NT2/D1 (cell line): ENCODE data around the gene BSND.

ENCODE experiments used
- SUZ12 ChIP-seq: IDR thresholded peaks from 2 replicates; pipeline ENCODE4 v1.6.1; 2011; ENCODE audit not compliant: insufficient read length, insufficient read depth; ENCODE audit errors: extremely low read depth
- YY1 ChIP-seq: IDR thresholded peaks from 2 replicates; pipeline ENCODE4 v1.6.1; 2011; ENCODE audit not compliant: insufficient read length, insufficient read depth
- ZNF274 ChIP-seq: IDR thresholded peaks from 2 replicates; pipeline ENCODE4 v1.6.1; 2011; ENCODE audit warnings: mild to moderate bottlenecking, low read depth, low read length

DNA sequence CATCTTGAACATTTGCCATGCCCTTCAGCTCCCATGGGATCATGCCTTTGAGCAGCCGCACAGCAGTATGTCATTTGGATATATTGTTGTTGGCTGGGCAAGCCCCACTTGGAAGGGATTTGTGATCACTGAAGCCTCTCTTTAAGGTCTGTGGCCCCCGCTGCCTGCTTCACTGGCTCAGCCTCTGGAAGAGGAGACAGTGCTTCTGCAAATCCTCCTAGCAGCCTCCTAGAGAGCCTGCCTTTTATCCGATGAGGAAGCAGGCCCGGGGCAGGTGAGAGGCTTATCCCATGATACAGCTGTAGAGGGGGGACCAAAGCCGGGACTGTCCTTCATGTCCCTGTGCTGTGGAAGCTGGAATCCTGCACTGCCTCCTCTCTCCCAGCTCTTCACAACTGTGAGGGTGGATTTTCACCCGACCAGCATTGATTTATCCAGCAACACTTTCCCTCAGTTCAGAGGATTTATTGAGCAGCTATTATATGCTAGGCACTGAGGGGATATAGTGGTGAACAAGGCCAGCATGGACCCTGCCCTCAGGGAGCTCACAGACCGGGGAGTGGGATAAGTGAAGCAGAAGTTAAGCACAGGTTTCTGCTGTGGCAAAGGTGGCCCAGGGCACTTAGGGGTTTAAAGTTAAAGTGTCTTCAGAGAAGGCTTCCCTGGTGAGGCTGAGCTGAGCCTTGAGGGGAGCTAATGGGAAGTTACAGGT lies 14.4 kb upstream of the BSND start:
- TF ChIP-seq YY1 (no peak), SUZ12 (no peak), ZNF274 (no peak)
